OCI-LY7 (cell line): ENCODE measurements around the gene TNPO1. TPM values are rescaled to one million over a fixed set of nuclear protein-coding genes. Genes with fewer than 3 reads are reported as not detected.
"Not testable (repeated sequence)": the region's sequence is repeated elsewhere in the genome, so short reads cannot be mapped to it uniquely, and the experiment has no call there.

ENCODE experiments used
- BruUV-seq: library from RNA; stranded (reverse); fragments of 400-500 nt; replicated peaks from 2 replicates; lab custom pipeline; 2021; lab: Mats Ljungman, UMichigan
- CTCF ChIA-PET: fragments of 300-600 bp; sonication (Branson Sonifier 250); formaldehyde crosslinking; loops from one replicate; lab custom pipeline; 2022; ENCODE audit warnings: antibody characterized with exemption; ENCODE audit not compliant: unreplicated experiment; lab: Charles Lee
- POLR2A ChIA-PET: fragments of 300-600 bp; sonication (Branson Sonifier 250); formaldehyde crosslinking; loops from one replicate; lab custom pipeline; 2022; ENCODE audit warnings: antibody characterized with exemption; lab: Charles Lee
- DNase-seq: peaks from one replicate; pipeline ENCODE4 v3.0.0-alpha.2; 2015; ENCODE audit warnings: low spot score
- H2AFZ ChIP-seq: fragments of 200-600 bp; sonication (generic), shearing (Covaris generic); 2 replicates; pipeline ENCODE4 v1.6.1; 2014; ENCODE audit warnings: mild to moderate bottlenecking, antibody characterized with exemption, low read length, moderate library complexity
- H3K27ac ChIP-seq: fragments of 200-600 bp; sonication (generic); 2 replicates; pipeline ENCODE4 v1.5.1; 2014; ENCODE audit warnings: mixed run types, low read depth, mild to moderate bottlenecking, moderate library complexity, low read length, inconsistent platforms; ENCODE audit not compliant: poor library complexity, severe bottlenecking
- H3K36me3 ChIP-seq: fragments of 200-600 bp; sonication (generic); 2 replicates; pipeline ENCODE4 v1.6.1; 2014; ENCODE audit warnings: mild to moderate bottlenecking, antibody characterized with exemption, low read length, moderate library complexity, mixed read lengths; ENCODE audit not compliant: insufficient read depth
- H3K4me1 ChIP-seq: fragments of 200-600 bp; sonication (generic); 2 replicates; pipeline ENCODE4 v1.5.1; 2014; ENCODE audit warnings: mild to moderate bottlenecking, low read length; ENCODE audit not compliant: insufficient read depth, poor library complexity, severe bottlenecking
- H3K4me2 ChIP-seq: fragments of 200-600 bp; sonication (generic); 2 replicates; pipeline ENCODE4 v1.6.1; 2014; ENCODE audit warnings: mild to moderate bottlenecking, low read length
- H3K4me3 ChIP-seq: fragments of 200-600 bp; sonication (generic); 2 replicates; pipeline ENCODE4 v1.5.1; 2014; ENCODE audit warnings: mild to moderate bottlenecking, low read depth, low read length; ENCODE audit not compliant: poor library complexity, severe bottlenecking
- H3K79me2 ChIP-seq: fragments of 200-600 bp; sonication (generic); 2 replicates; pipeline ENCODE4 v1.6.1; 2016; ENCODE audit warnings: low read depth, mild to moderate bottlenecking, low read length, moderate library complexity, mixed read lengths; ENCODE audit not compliant: insufficient read depth
- H3K9me2 ChIP-seq: fragments of 200-600 bp; sonication (generic); 2 replicates; pipeline ENCODE4 v1.6.1; 2016; ENCODE audit warnings: mild to moderate bottlenecking, low read length, mixed read lengths; ENCODE audit not compliant: insufficient read depth
- H3K9me3 ChIP-seq: fragments of 200-600 bp; sonication (generic); 2 replicates; pipeline ENCODE4 v1.6.1; 2014; ENCODE audit warnings: mild to moderate bottlenecking, mixed run types, low read length, mixed read lengths
- H4K20me1 ChIP-seq: fragments of 200-600 bp; sonication (generic); 2 replicates; pipeline ENCODE4 v1.6.1; 2014; ENCODE audit warnings: mild to moderate bottlenecking, antibody characterized with exemption, low read length, moderate library complexity, mixed read lengths; ENCODE audit not compliant: insufficient read depth
- CTCF ChIP-seq: fragments of 200-600 bp; sonication (generic); conservative IDR thresholded peaks from 2 replicates; pipeline ENCODE4 v1.5.1; 2014; ENCODE audit warnings: mild to moderate bottlenecking, antibody characterized with exemption, low read length, moderate library complexity, mixed read lengths
- EZH2phosphoT487 ChIP-seq: fragments of 200-600 bp; sonication (generic); IDR thresholded peaks from 2 replicates; pipeline ENCODE4 v1.6.1; 2018; ENCODE audit warnings: low read depth, borderline replicate concordance, mild to moderate bottlenecking, mixed run types, antibody characterized with exemption, low read length, moderate library complexity, mixed read lengths
- intact Hi-C: fragments of 100-400 bp; cut with micrococcal nuclease; formaldehyde crosslinking; loops from one replicate; pipeline ENCODE4 v1.10.0; 2022; ENCODE audit not compliant: unreplicated experiment
- total RNA-seq, 2 experiments: library from RNA; depleted of rRNA in 1 of 2; stranded (reverse); fragments of >200 nt in 1 of 2; shearing (Covaris generic) in 1 of 2; gene quantifications; 2 replicates each; pipeline ENCODE4 v1.2.3, GENCODE V29; 2014 to 2022

Gene TNPO1
- total RNA-seq, 2 experiments from 2014 or later: 95.2 to 132 TPM

GRCh38 chr5:72925336-72926010 is 109.0 kb downstream of the TNPO1 start:
- no TSS peak for BruUV-seq

DNA sequence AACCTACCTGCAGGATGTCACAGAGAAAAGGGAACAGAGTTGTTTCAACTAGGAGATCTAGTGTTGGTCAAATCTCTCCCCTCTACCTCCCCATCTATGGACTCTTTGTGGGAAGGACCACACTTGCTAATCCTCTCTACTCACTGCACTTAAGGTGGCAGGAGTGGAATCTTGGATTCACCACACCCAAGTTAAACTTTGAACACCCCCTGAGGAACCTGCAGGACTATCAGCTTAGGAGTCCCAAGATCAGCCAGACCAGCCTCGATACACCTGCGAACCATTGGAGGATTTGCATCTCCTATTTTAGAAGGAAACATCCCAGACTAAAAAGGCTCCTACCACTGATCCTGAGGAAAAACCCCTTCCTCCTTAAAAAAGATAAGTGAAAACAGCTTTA is 116.2 kb downstream of the TNPO1 start:
- POLR2A ChIA-PET: interaction anchor here (0.6 kb wide), 3 partner anchors 13 to 151 kb away, joined by 3 to 4 read pairs (median 3); no protein-coding TSS in a partner anchor
- H2AFZ ChIP-seq, H3K4me1 ChIP-seq, DNase-seq, BruUV-seq, H3K9me2 ChIP-seq, H3K36me3 ChIP-seq, H3K9me3 ChIP-seq, H4K20me1 ChIP-seq, H3K79me2 ChIP-seq, H3K4me2 ChIP-seq, H3K4me3 ChIP-seq, CTCF ChIA-PET, intact Hi-C loops, H3K27ac ChIP-seq: not testable (repeated sequence)

More at GRCh38 chr5:72925336-72926010, 109.0 kb downstream of the TNPO1 start:
- CTCF ChIA-PET: no interaction called here
- TF ChIP-seq CTCF: no peak
- no peak for TF ChIP-seq EZH2phosphoT487
- Histone ChIP-seq H3K4me3 (no peak overlapping the region), H4K20me1 (no peaks in the 10 kb centered on the region), H2AFZ (no peak overlapping the region), H3K4me2 (no peak overlapping the region), H3K4me1 (no peaks in the 10 kb centered on the region), H3K9me3 (no peaks in the 10 kb centered on the region), H3K36me3 (no peaks in the 10 kb centered on the region), H3K79me2 (no peaks in the 10 kb centered on the region), H3K9me2 (no peaks in the 10 kb centered on the region), H3K27ac (no peak overlapping the region)
- intact Hi-C loops: no loop called here
- POLR2A ChIA-PET: no interaction called here
- DNase-seq: no peak

GRCh38 chr5:72934953-72935725 is 118.7 kb downstream of the TNPO1 start:
- H3K4me3 ChIP-seq, H3K4me2 ChIP-seq, BruUV-seq, H3K4me1 ChIP-seq, H3K9me2 ChIP-seq, H4K20me1 ChIP-seq, intact Hi-C loops, DNase-seq, H3K27ac ChIP-seq, H2AFZ ChIP-seq, H3K9me3 ChIP-seq, H3K79me2 ChIP-seq, POLR2A ChIA-PET, CTCF ChIA-PET, H3K36me3 ChIP-seq: not testable (repeated sequence)
